Glomerular endothelial cell (primary cell): ENCODE data around the gene RXRA. TPM values are rescaled to one million over a fixed set of nuclear protein-coding genes. Genes with fewer than 3 reads are reported as not detected.

ENCODE experiments used
- DNase-seq: peaks from one replicate; pipeline ENCODE4 v3.0.0-alpha.2; 2011; ENCODE audit warnings: low read depth, low spot score; ENCODE audit errors: extremely low read depth
- total RNA-seq: library from RNA; depleted of rRNA; stranded (reverse); fragments of >200 nt; gene quantifications from 2 replicates; pipeline ENCODE4 v1.2.3, GENCODE V29; 2015

RXRA gene
- total RNA-seq, 1 donor from 2014 or later = 29.2 TPM

- no peak for DNase-seq
Observed at GRCh38 chr9:134349936-134350335, 23.7 kb downstream of the RXRA start.

- no peak for DNase-seq
Observed at GRCh38 chr9:134350416-134350994, 24.2 kb downstream of the RXRA start.

- DNase-seq = no peak
Observed at GRCh38 chr9:134351606-134352176, 25.4 kb downstream of the RXRA start.

- no peak for DNase-seq
Observed at GRCh38 chr9:134352247-134352933, 26.1 kb downstream of the RXRA start.

GRCh38 chr9:134353539-134353938 is 27.3 kb downstream of the RXRA start:
- no peak for DNase-seq

GRCh38 chr9:134355158-134355557 is 28.9 kb downstream of the RXRA start:
- no peak for DNase-seq

- no peak for DNase-seq
Observed at GRCh38 chr9:134355561-134356279, 29.5 kb downstream of the RXRA start.

GRCh38 chr9:134356496-134357470 is 30.5 kb downstream of the RXRA start:
- no peak for DNase-seq

GRCh38 chr9:134357631-134358025 is 31.4 kb downstream of the RXRA start:
- DNase-seq = no peak

- no peak for DNase-seq
Observed at GRCh38 chr9:134358026-134358661, 31.9 kb downstream of the RXRA start.

- DNase-seq = no peak
Observed at GRCh38 chr9:134358662-134359319, 32.5 kb downstream of the RXRA start.

- DNase-seq = no peak
Observed at GRCh38 chr9:134359493-134360179, 33.4 kb downstream of the RXRA start.

- no peak for DNase-seq
Observed at GRCh38 chr9:134360180-134360759, 34.0 kb downstream of the RXRA start.

- no peak for DNase-seq
Observed at GRCh38 chr9:134360897-134361296, 34.6 kb downstream of the RXRA start.

- no peak for DNase-seq
Observed at GRCh38 chr9:134361426-134361825, 35.2 kb downstream of the RXRA start.

- no peak for DNase-seq
Observed at GRCh38 chr9:134361843-134362414, 35.7 kb downstream of the RXRA start.

GRCh38 chr9:134363450-134363849 is 37.2 kb downstream of the RXRA start:
- no peak for DNase-seq

GRCh38 chr9:134364391-134365114 is 38.3 kb downstream of the RXRA start:
- DNase-seq = no peak
